ENCODE data around the gene MRTFB.

GRCh38 chr16:14024283-14024682 lies 46.8 kb upstream of the MRTFB start:
- TF ChIP-seq ESRRG (CRISPR knock-in tag; IDR thresholded peaks at IDR 0.05) (no peak), TCF4 (CRISPR knock-in tag; IDR thresholded peaks at IDR 0.05; ENCODE audit: borderline replicate concordance) (no peak), GLIS3 (CRISPR knock-in tag; IDR thresholded peaks at IDR 0.05) (no peak), RARB (CRISPR knock-in tag; IDR thresholded peaks at IDR 0.05) (no peak), ZC3H10 (CRISPR knock-in tag; IDR thresholded peaks at IDR 0.05) (no peak)
